K562 (cell line): ENCODE measurements around the gene PCDH9. TPM values are rescaled to one million over a fixed set of nuclear protein-coding genes. Genes with fewer than 3 reads are reported as not detected.

Source experiments
- ATAC-seq: fragments of 200-7000 bp; cut with Tn5 transposase; 3 replicates; pipeline ENCODE4 v1.9.1; 2020; ENCODE audit warnings: moderate library complexity
- BruUV-seq: library from RNA; stranded (reverse); fragments of 400-500 nt; replicated peaks from 2 replicates; lab custom pipeline; 2021; lab: Mats Ljungman, UMichigan
- CTCF ChIA-PET: fragments of 300-600 bp; formaldehyde crosslinking; extraction: SDS; loops from one replicate; lab custom pipeline; 2021; ENCODE audit warnings: low intra/inter-chr PET ratio; lab: Yijun Ruan, JAX
- POLR2A ChIA-PET: fragments of 300-600, 350-650 bp; sonication (Branson Sonifier 250); formaldehyde crosslinking; extraction: SDS; loops from one replicate; lab custom pipeline; 2021; ENCODE audit warnings: antibody characterized with exemption, inconsistent platforms; lab: Yijun Ruan, JAX
- DNase-seq, 4 experiments: peaks; one replicate each; pipeline versions ENCODE4 v3.0.0 to v3.0.0-alpha.2; 2011 to 2018; ENCODE audit warnings: low spot score in 3 of 4, mixed read lengths in 3 of 4; ENCODE audit errors: extremely low read depth in 1 of 4
- FAIRE-seq: peaks from 2 replicates; lab custom pipeline; 2011; peaks lifted over from hg19 to GRCh38; lab: Jason Lieb, UNC
- H2AFZ ChIP-seq: 2 replicates; pipeline ENCODE4 v1.6.0; 2011; ENCODE audit warnings: low read depth, low read length, control low read depth, inconsistent platforms
- H3K27ac ChIP-seq: fragments of 200-600 bp; 3 replicates; pipeline ENCODE4 v1.8.0; 2011; ENCODE audit warnings: low read depth, mild to moderate bottlenecking, control low read depth, inconsistent platforms, low read length, moderate library complexity, mixed read lengths; ENCODE audit errors: extremely low read depth
- H3K27me3 ChIP-seq, 2 experiments: fragments of 300-600 bp in 1 of 2; 2 replicates in 1 of 2; 3 replicates in 1 of 2; pipeline versions ENCODE4 v1.6.0 to v1.8.0; 2011; ENCODE audit warnings: inconsistent platforms in 2 of 2, low read length in 2 of 2, mild to moderate bottlenecking in 1 of 2, mixed read lengths in 1 of 2, moderate library complexity in 1 of 2; ENCODE audit not compliant: control insufficient read depth in 2 of 2, insufficient read depth in 2 of 2
- H3K36me3 ChIP-seq: fragments of 300-600 bp; 3 replicates; pipeline ENCODE4 v1.8.0; 2011; ENCODE audit warnings: mild to moderate bottlenecking, low read length, inconsistent platforms; ENCODE audit not compliant: control insufficient read depth, insufficient read depth
- H3K4me1 ChIP-seq, 2 experiments: fragments of 200-600 bp in 1 of 2; replicated peaks in 1 of 2; 2 replicates in 1 of 2; 3 replicates in 1 of 2; pipeline versions ENCODE4 v1.5.1 to v1.8.0; 2011; ENCODE audit warnings: inconsistent platforms in 2 of 2, low read length in 2 of 2, mild to moderate bottlenecking in 1 of 2, mixed read lengths in 1 of 2, moderate library complexity in 1 of 2; ENCODE audit not compliant: control insufficient read depth in 2 of 2, insufficient read depth in 2 of 2
- H3K4me2 ChIP-seq: 2 replicates; pipeline ENCODE4 v1.6.1; 2011; ENCODE audit warnings: low read length, control low read depth, inconsistent platforms, mixed read lengths; ENCODE audit not compliant: insufficient read depth
- H3K4me3 ChIP-seq: fragments of 200-600 bp; sonication (generic), shearing (Covaris generic); 2 replicates; pipeline ENCODE4 v1.5.1; 2016; ENCODE audit warnings: control low read depth, inconsistent platforms
- H3K79me2 ChIP-seq: fragments of 200-600 bp; 3 replicates; pipeline ENCODE4 v1.8.0; 2011; ENCODE audit warnings: low read length, inconsistent platforms; ENCODE audit not compliant: control insufficient read depth, insufficient read depth
- H3K9ac ChIP-seq, 2 experiments: 2 replicates each; pipeline versions ENCODE4 v1.6.0 to v1.6.1; 2011; ENCODE audit warnings: low read depth in 2 of 2, low read length in 2 of 2, control low read depth in 1 of 2, inconsistent platforms in 1 of 2, mild to moderate bottlenecking in 1 of 2, mixed read lengths in 1 of 2; ENCODE audit not compliant: insufficient read depth in 1 of 2
- H3K9me1 ChIP-seq: one replicate; pipeline ENCODE4 v1.6.0; 2011; ENCODE audit warnings: inconsistent platforms, mild to moderate bottlenecking, low read length, moderate library complexity; ENCODE audit not compliant: control insufficient read depth, insufficient read depth
- H3K9me3 ChIP-seq: replicated peaks from 2 replicates; pipeline ENCODE4 v1.5.1; 2011; ENCODE audit warnings: low read depth, low read length, inconsistent platforms; ENCODE audit not compliant: control insufficient read depth, insufficient read depth
- H4K20me1 ChIP-seq: replicated peaks from 2 replicates; pipeline ENCODE4 v1.6.1; 2011; ENCODE audit warnings: low read length, inconsistent platforms, mixed read lengths; ENCODE audit not compliant: control insufficient read depth, insufficient read depth
- CEBPG ChIP-seq, 3 experiments: fragments of 200-800 bp in 1 of 3; sonication (Bioruptor generic) in 1 of 3; sonication (generic) in 1 of 3; formaldehyde crosslinking in 1 of 3; IDR thresholded peaks in 2 of 3; conservative IDR thresholded peaks in 1 of 3; 2 replicates each; pipeline versions ENCODE4 v1.6.1 to v1.8.0; 2016 to 2022; ENCODE audit warnings: missing compliant biosample characterization in 2 of 3, missing genetic modification characterization in 2 of 3, mild to moderate bottlenecking in 1 of 3, missing genetic modification reagents in 1 of 3
- SUPT5H ChIP-seq: fragments of 450-650 bp; IDR thresholded peaks from 2 replicates; pipeline ENCODE4 v1.6.1; 2016
- WGBS: fragments of 100-300 bp; shearing (Covaris generic); methylation state at CpG from one replicate; pipeline ENCODE4 v1.1.6; 2016; ENCODE audit warnings: low coverage, mixed read lengths; ENCODE audit not compliant: insufficient coverage; ENCODE audit errors: missing lambda C conversion rate; 5-methylcytosine and 5-hydroxymethylcytosine counted together
- in situ Hi-C: fragments of 300-500 bp; cut with MboI; formaldehyde crosslinking; loops from 4 replicates; pipeline ENCODE4 v1.15.0; 2018; ENCODE audit warnings: inconsistent platforms, mixed read lengths
- intact Hi-C: fragments of 100-400 bp; cut with micrococcal nuclease; formaldehyde crosslinking; loops from 2 replicates; pipeline ENCODE4 v1.14.2; 2022
- polyA plus RNA-seq, 8 experiments: library from polyadenylated mRNA; depleted of rRNA in 4 of 8; stranded (reverse) in 5 of 8; unstranded in 3 of 8; fragments of >200 nt; fragmentation: Nextera tagmentation in 2 of 8; fragmentation: Illumina TruSeq in 1 of 8; extraction: Ambion mirVana in 2 of 8; extraction: Trizol in 1 of 8; gene quantifications; 2 replicates each; pipeline versions ENCODE4 v1.2.1 to v1.2.3, GENCODE V29; 2011 to 2014; ENCODE audit warnings: inconsistent platforms in 1 of 8, missing spikeins in 1 of 8
- total RNA-seq, 7 experiments: library from RNA; depleted of rRNA in 6 of 7; stranded (reverse); fragments of >200 nt in 6 of 7; fragmentation: Illumina TruSeq in 2 of 7; extraction: Trizol in 2 of 7; gene quantifications; 2 replicates each; pipeline versions ENCODE4 v1.2.1 to v1.2.3, GENCODE V29; 2011 to 2021; ENCODE audit warnings: low replicate concordance in 1 of 7
- TF ChIP-seq, protein P1 (sequence below): fragments of 450-650 bp; IDR thresholded peaks from 2 replicates; pipeline ENCODE4 v1.6.1; 2016; ENCODE audit warnings: low read depth
- TF ChIP-seq, protein P2 (sequence below): sonication (generic); IDR thresholded peaks from 2 replicates; pipeline ENCODE4 v1.6.1; 2016

The PCDH9 gene
- total and polyA plus RNA-seq, 9 of the 15 experiments (the other 6 are each of a cell fraction or from before 2014, with no cell fraction given): 1.1 to 6.7 (median 4.9) TPM

DNA sequence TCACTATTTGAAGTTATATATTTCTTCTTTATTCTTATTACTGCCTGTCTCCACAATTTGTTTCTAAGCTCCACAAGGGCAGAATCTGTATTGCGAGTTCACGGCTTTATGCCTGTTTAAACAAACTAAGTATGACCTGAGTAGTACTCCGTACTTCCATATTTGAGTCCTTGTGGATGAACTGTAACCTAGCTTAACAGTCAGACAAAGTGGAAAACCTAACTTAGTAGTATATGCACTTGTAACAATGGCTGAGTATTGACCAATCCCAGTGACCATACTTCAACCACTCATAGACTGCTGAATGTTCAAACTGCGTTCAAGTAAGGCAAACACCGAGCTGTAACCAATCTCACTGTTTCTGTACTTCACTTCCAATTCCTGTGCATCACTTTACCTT lies 292.7 kb downstream of the PCDH9 start:
- CTCF ChIA-PET: no interaction called here
- Histone ChIP-seq H4K20me1 (no peaks in the 10 kb centered on the region), H3K79me2 (no peaks in the 10 kb centered on the region), H3K27me3 (no peaks in the 10 kb centered on the region), H3K9ac (no peak overlapping the region), H3K4me2 (no peak overlapping the region), H3K9me3 (no peaks in the 10 kb centered on the region), H3K27ac (no peak overlapping the region), H2AFZ (0 out of 2 replicates have a peak overlapping the region, but pooled peaks have one; percentile 30), H3K4me1 (no peaks in the 10 kb centered on the region; a peak in 1 of 5 replicates), H3K4me3 (no peak overlapping the region), H3K9me1 (no peaks in the 10 kb centered on the region), H3K36me3 (no peaks in the 10 kb centered on the region)
- POLR2A ChIA-PET: interaction anchor here (0.6 kb wide), 1 partner anchor 1018 kb away, joined by 3 read pairs; no protein-coding TSS in a partner anchor
- in situ Hi-C loops: no loop called here
- TF ChIP-seq, protein P1, sequence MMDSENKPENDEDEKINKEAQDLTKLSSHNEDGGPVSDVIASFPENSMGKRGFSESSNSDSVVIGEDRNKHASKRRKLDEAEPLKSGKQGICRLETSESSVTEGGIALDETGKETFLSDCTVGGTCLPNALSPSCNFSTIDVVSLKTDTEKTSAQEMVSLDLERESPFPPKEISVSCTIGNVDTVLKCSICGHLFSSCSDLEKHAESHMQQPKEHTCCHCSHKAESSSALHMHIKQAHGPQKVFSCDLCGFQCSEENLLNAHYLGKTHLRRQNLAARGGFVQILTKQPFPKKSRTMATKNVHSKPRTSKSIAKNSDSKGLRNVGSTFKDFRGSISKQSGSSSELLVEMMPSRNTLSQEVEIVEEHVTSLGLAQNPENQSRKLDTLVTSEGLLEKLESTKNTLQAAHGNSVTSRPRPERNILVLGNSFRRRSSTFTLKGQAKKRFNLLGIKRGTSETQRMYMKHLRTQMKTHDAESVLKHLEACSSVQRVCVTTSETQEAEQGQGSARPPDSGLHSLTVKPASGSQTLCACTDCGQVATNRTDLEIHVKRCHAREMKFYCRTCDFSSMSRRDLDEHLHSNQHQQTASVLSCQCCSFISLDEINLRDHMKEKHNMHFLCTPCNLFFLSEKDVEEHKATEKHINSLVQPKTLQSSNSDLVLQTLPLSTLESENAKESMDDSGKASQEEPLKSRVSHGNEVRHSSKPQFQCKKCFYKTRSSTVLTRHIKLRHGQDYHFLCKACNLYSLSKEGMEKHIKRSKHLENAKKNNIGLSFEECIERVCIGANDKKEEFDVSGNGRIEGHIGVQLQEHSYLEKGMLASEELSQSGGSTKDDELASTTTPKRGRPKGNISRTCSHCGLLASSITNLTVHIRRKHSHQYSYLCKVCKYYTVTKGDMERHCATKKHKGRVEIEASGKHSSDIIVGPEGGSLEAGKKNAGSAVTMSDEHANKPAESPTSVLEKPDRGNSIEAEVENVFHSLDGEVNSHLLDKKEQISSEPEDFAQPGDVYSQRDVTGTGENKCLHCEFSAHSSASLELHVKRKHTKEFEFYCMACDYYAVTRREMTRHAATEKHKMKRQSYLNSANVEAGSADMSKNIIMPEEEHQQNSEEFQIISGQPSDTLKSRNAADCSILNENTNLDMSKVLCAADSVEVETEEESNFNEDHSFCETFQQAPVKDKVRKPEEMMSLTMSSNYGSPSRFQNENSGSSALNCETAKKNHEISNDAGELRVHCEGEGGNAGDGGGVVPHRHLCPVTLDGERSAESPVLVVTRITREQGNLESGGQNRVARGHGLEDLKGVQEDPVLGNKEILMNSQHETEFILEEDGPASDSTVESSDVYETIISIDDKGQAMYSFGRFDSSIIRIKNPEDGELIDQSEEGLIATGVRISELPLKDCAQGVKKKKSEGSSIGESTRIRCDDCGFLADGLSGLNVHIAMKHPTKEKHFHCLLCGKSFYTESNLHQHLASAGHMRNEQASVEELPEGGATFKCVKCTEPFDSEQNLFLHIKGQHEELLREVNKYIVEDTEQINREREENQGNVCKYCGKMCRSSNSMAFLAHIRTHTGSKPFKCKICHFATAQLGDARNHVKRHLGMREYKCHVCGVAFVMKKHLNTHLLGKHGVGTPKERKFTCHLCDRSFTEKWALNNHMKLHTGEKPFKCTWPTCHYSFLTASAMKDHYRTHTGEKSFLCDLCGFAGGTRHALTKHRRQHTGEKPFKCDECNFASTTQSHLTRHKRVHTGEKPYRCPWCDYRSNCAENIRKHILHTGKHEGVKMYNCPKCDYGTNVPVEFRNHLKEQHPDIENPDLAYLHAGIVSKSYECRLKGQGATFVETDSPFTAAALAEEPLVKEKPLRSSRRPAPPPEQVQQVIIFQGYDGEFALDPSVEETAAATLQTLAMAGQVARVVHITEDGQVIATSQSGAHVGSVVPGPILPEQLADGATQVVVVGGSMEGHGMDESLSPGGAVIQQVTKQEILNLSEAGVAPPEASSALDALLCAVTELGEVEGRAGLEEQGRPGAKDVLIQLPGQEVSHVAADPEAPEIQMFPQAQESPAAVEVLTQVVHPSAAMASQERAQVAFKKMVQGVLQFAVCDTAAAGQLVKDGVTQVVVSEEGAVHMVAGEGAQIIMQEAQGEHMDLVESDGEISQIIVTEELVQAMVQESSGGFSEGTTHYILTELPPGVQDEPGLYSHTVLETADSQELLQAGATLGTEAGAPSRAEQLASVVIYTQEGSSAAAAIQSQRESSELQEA: peak; percentile 74; the same call in 1 of the 2 replicates
- no peak for TF ChIP-seq CEBPG (CRISPR knock-in tag; IDR thresholded peaks at IDR 0.05)
- peak in 1 of 2 experiments; percentile 37; a peak in 1 of 4 replicates for TF ChIP-seq CEBPG (tag; conservative IDR thresholded peaks at IDR 0.05 in 1 of 2, IDR thresholded peaks at IDR 0.05 in 1 of 2)
- no peak for TF ChIP-seq SUPT5H
- TF ChIP-seq, protein P2, sequence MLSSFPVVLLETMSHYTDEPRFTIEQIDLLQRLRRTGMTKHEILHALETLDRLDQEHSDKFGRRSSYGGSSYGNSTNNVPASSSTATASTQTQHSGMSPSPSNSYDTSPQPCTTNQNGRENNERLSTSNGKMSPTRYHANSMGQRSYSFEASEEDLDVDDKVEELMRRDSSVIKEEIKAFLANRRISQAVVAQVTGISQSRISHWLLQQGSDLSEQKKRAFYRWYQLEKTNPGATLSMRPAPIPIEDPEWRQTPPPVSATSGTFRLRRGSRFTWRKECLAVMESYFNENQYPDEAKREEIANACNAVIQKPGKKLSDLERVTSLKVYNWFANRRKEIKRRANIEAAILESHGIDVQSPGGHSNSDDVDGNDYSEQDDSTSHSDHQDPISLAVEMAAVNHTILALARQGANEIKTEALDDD: peak; percentile 36; the same call in 1 of the 2 replicates
- no TSS peak for BruUV-seq
- FAIRE-seq (no peak), ATAC-seq (peak; percentile 58), DNase-seq (peak in 2 of 4 experiments; percentile 2 to 16)
- 51% methylated on average over 5 of the region's 5 CpGs for WGBS
- intact Hi-C loops: no loop called here
